ENCODE results near the gene NELFA. TPM values are rescaled to one million over a fixed set of nuclear protein-coding genes. Genes with fewer than 3 reads are reported as not detected.

NELFA gene
- total RNA-seq, 6 donors from 2014 or later = 16.7 to 43.0 (median 27.3) TPM

DNA sequence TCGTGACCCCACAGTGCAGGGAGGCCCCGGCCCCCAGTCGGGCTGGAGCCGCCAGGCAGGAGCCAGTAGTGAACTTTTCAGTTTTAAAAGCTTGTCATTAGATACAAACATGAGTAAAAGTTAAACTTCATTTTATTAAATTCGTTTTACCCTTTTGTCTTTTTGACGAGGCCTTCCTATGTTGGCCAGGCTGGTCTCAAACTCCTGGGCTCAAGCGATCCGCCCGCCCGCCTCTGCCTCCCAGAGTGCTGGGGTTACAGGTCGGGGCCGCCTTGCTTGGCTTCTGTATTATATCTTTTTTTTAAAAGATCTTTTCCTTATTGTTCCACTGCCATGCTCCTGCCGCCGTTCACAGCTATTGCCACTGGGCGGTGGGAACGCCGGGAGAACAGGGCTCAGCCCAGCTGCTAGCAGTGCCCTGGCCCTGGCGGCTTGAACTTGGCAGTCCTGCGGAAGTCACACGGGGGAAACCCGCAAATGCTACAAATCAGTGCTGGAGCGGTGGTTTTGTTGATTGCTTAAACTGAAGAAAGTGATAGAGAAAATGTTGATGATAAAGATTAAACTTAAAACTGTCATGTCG is 968 bp upstream of the NELFA start:
- Histone ChIP-seq H3K9me3 (no peaks in the 10 kb centered on the region), H3K27me3 (no peaks in the 10 kb centered on the region), H3K27ac (peak overlapping the region; percentile 91 to 98 (median 95)), H3K4me1 (peaks cover 15 to 32% (median 22%) of the 10 kb centered on the region in 4 donors), H3K4me3 (peak overlapping the region; percentile 70 to 98 (median 84)), H3K36me3 (peaks cover 0 to 4% (median 0%) of the 10 kb centered on the region in 4 donors)
- peak in 3 of 6 experiments; percentile 14 to 53 (median 17) for TF ChIP-seq CTCF (IDR thresholded peaks at IDR 0.05)
- no peak for TF ChIP-seq POLR2A (IDR thresholded peaks at IDR 0.05)
- 5 to 7% methylated on average over 23 of the region's 23 CpGs for WGBS, 2 donors
- ATAC-seq (ENCODE audit: low FRiP score in 2 of 2) = peak; percentile 68 to 72
- peak; percentile 71 to 84 for DNase-seq

DNA sequence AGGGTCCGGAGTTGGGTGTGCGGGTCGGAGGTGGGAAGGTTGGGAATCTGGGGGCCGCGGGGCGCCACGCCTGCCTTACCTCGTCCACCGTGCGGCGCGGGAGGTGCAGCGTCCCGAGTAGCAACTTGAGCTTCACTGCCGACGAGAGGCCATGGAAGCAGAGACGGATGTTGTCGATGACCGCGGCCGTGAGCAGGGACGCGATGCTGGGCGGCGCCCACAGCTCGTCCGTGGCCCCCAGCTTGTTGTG is 178 bp downstream of the NELFA start:
- WGBS, 2 donors = 0 to 2% methylated on average over 16 to 22 of the region's 27 CpGs
- ATAC-seq (ENCODE audit: low FRiP score in 2 of 2) = no peak
- H3K27me3 ChIP-seq = no peaks in the 10 kb centered on the region

DNA sequence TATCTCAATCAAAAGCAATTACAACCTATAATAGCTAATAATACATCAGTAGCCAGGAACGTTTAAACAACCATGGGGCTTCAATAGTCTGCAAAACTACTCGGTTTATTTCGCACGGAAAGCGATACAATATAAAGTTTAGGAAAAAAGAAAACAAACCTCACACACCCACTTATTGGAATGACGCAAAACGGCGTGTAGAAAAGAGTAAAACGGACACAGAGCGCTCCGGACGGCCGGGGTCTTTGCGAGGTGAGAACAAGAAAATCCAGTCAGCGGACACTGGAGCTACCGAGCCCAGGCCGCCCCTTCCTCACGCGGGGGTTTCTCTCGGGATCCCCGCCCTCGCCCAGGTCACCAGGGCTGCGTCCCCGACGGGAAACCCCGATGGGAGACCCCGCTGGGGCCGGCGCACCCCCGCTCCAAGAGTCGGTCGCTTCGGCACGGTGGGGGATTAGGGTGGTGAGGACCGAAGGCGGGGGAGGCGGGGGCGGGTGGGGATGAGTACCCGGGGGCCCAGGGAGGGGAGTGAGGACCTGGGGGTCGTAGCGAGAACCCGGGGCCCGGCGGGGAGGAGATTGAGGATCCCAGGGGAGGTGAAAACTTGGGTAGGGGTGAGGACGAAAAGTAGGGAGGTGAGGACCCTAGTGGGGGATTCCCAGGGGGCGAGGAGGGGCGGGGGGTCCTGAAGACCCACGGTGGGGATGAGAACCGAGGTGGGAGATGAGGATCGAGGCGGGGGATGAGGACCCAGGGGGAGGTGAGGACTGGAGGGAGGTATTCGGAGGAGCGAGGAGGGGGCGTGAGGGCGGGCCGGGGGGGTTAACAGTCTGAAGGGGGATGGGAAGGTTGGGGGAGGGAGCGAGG is 737 bp downstream of the NELFA start:
- H3K9me3 ChIP-seq = no peaks in the 10 kb centered on the region
- DNase-seq (peak in 1 of 2 donors; percentile 83), ATAC-seq (ENCODE audit: low FRiP score in 2 of 2) (no peak)
- peaks cover 15 to 32% (median 22%) of the 10 kb centered on the region in 4 donors for H3K4me1 ChIP-seq
- peak overlapping the region in 3 of 4 donors; percentile 91 to 95 (median 95) for H3K27ac ChIP-seq
- peak overlapping the region; percentile 70 to 98 (median 84) for H3K4me3 ChIP-seq
- TF ChIP-seq POLR2A (IDR thresholded peaks at IDR 0.05) = no peak
- TF ChIP-seq CTCF (IDR thresholded peaks at IDR 0.05) = no peak
- TF ChIP-seq EP300 (IDR thresholded peaks at IDR 0.05) = no peak
- TF ChIP-seq POLR2AphosphoS5 (IDR thresholded peaks at IDR 0.05) = no peak
- WGBS, 2 donors = 0 to 1% methylated on average over 35 to 39 of the region's 57 CpGs
- no peaks in the 10 kb centered on the region for H3K27me3 ChIP-seq
- peaks cover 0 to 18% (median 5%) of the 10 kb centered on the region in 4 donors for H3K36me3 ChIP-seq

More for the DNA sequence above, 178 bp downstream of the NELFA start:
- Histone ChIP-seq H3K4me1 (peaks cover 15 to 32% (median 22%) of the 10 kb centered on the region in 4 donors), H3K36me3 (peaks cover 0 to 12% (median 2%) of the 10 kb centered on the region in 4 donors), H3K9me3 (no peaks in the 10 kb centered on the region), H3K27ac (peak overlapping the region; percentile 91 to 98 (median 95)), H3K4me3 (peak overlapping the region; percentile 70 to 98 (median 84))
- no peak for DNase-seq
- TF ChIP-seq EP300 (IDR thresholded peaks at IDR 0.05) = no peak
- no peak for TF ChIP-seq CTCF (IDR thresholded peaks at IDR 0.05)
- no peak for TF ChIP-seq POLR2A (IDR thresholded peaks at IDR 0.05)
- no peak for TF ChIP-seq POLR2AphosphoS5 (IDR thresholded peaks at IDR 0.05)

GRCh38 chr4:2006956-2007653 is 1.7 kb downstream of the NELFA start:
- H3K4me3 ChIP-seq = peak overlapping the region in 3 of 4 donors; percentile 70 to 91 (median 78)
- no peaks in the 10 kb centered on the region for H3K27me3 ChIP-seq
- H3K4me1 ChIP-seq = peaks cover 15 to 32% (median 22%) of the 10 kb centered on the region in 4 donors
- ATAC-seq (ENCODE audit: low FRiP score in 2 of 2) = no peak
- WGBS, 2 donors = 83 to 90% methylated on average over 15 of the region's 15 CpGs
- H3K27ac ChIP-seq = peak overlapping the region in 1 of 4 donors; percentile 95
- TF ChIP-seq POLR2A (IDR thresholded peaks at IDR 0.05) (no peak), POLR2AphosphoS5 (IDR thresholded peaks at IDR 0.05) (no peak), CTCF (IDR thresholded peaks at IDR 0.05) (no peak), EP300 (IDR thresholded peaks at IDR 0.05) (no peak)
- DNase-seq = no peak
- no peaks in the 10 kb centered on the region for H3K9me3 ChIP-seq
- H3K36me3 ChIP-seq = peaks cover 0 to 18% (median 5%) of the 10 kb centered on the region in 4 donors
